ENCODE measurements around the gene MYO3B. TPM values are rescaled to one million over a fixed set of nuclear protein-coding genes. Genes with fewer than 3 reads are reported as not detected.
"Not testable (repeated sequence)": the region's sequence is repeated elsewhere in the genome, so short reads cannot be mapped to it uniquely, and the experiment has no call there.

The MYO3B gene
- total RNA-seq, 1 experiment from 2014 or later, result 0.35 TPM

GRCh38 chr2:170551899-170552298 is 374.0 kb downstream of the MYO3B start:
- H3K4me3 ChIP-seq (ENCODE audit: insufficient read depth, low read depth, low read length); DNase-seq; H3K36me3 ChIP-seq (replicated peaks; ENCODE audit: control insufficient read depth, insufficient read depth, low read length); H3K27me3 ChIP-seq (ENCODE audit: control insufficient read depth, insufficient read depth, low read length): not testable (repeated sequence)

GRCh38 chr2:170553748-170554147 is 375.8 kb downstream of the MYO3B start:
- H3K36me3 ChIP-seq (replicated peaks; ENCODE audit: control insufficient read depth, insufficient read depth, low read length), result no peaks in the 10 kb centered on the region
- no peaks in the 10 kb centered on the region for H3K27me3 ChIP-seq (ENCODE audit: control insufficient read depth, insufficient read depth, low read length)
- no peak overlapping the region for H3K4me3 ChIP-seq (ENCODE audit: insufficient read depth, low read depth, low read length)
- no peak for DNase-seq

GRCh38 chr2:170554278-170554955 is 376.5 kb downstream of the MYO3B start:
- Histone ChIP-seq H3K4me3 (ENCODE audit: insufficient read depth, low read depth, low read length) (no peak overlapping the region), H3K27me3 (ENCODE audit: control insufficient read depth, insufficient read depth, low read length) (no peaks in the 10 kb centered on the region), H3K36me3 (replicated peaks; ENCODE audit: control insufficient read depth, insufficient read depth, low read length) (no peaks in the 10 kb centered on the region)
- no peak for DNase-seq

GRCh38 chr2:170562928-170563327 is 385.0 kb downstream of the MYO3B start:
- no peak overlapping the region for H3K4me3 ChIP-seq (ENCODE audit: insufficient read depth, low read depth, low read length)
- no peaks in the 10 kb centered on the region for H3K36me3 ChIP-seq (replicated peaks; ENCODE audit: control insufficient read depth, insufficient read depth, low read length)
- DNase-seq, result no peak
- H3K27me3 ChIP-seq (ENCODE audit: control insufficient read depth, insufficient read depth, low read length), result no peaks in the 10 kb centered on the region

- no peak for DNase-seq
- no peaks in the 10 kb centered on the region for H3K27me3 ChIP-seq (ENCODE audit: control insufficient read depth, insufficient read depth, low read length)
- no peak overlapping the region for H3K4me3 ChIP-seq (ENCODE audit: insufficient read depth, low read depth, low read length)
- no peaks in the 10 kb centered on the region for H3K36me3 ChIP-seq (replicated peaks; ENCODE audit: control insufficient read depth, insufficient read depth, low read length)
Measured at GRCh38 chr2:170563401-170563800, 385.5 kb downstream of the MYO3B start.

- no peak overlapping the region for H3K4me3 ChIP-seq (ENCODE audit: insufficient read depth, low read depth, low read length)
- no peaks in the 10 kb centered on the region for H3K36me3 ChIP-seq (replicated peaks; ENCODE audit: control insufficient read depth, insufficient read depth, low read length)
- no peaks in the 10 kb centered on the region for H3K27me3 ChIP-seq (ENCODE audit: control insufficient read depth, insufficient read depth, low read length)
- DNase-seq, result no peak
Measured at GRCh38 chr2:170566138-170566537, 388.2 kb downstream of the MYO3B start.

- H3K4me3 ChIP-seq (ENCODE audit: insufficient read depth, low read depth, low read length), result no peak overlapping the region
- H3K27me3 ChIP-seq (ENCODE audit: control insufficient read depth, insufficient read depth, low read length), result no peaks in the 10 kb centered on the region
- H3K36me3 ChIP-seq (replicated peaks; ENCODE audit: control insufficient read depth, insufficient read depth, low read length), result no peaks in the 10 kb centered on the region
- no peak for DNase-seq
Measured at GRCh38 chr2:170567429-170567828, 389.5 kb downstream of the MYO3B start.

- no peaks in the 10 kb centered on the region for H3K27me3 ChIP-seq (ENCODE audit: control insufficient read depth, insufficient read depth, low read length)
- no peaks in the 10 kb centered on the region for H3K36me3 ChIP-seq (replicated peaks; ENCODE audit: control insufficient read depth, insufficient read depth, low read length)
- H3K4me3 ChIP-seq (ENCODE audit: insufficient read depth, low read depth, low read length), result no peak overlapping the region
- DNase-seq, result no peak
Measured at GRCh38 chr2:170568511-170568910, 390.6 kb downstream of the MYO3B start.

- no peak overlapping the region for H3K4me3 ChIP-seq (ENCODE audit: insufficient read depth, low read depth, low read length)
- H3K27me3 ChIP-seq (ENCODE audit: control insufficient read depth, insufficient read depth, low read length), result no peaks in the 10 kb centered on the region
- H3K36me3 ChIP-seq (replicated peaks; ENCODE audit: control insufficient read depth, insufficient read depth, low read length), result no peaks in the 10 kb centered on the region
- DNase-seq, result no peak
Measured at GRCh38 chr2:170571612-170572011, 393.7 kb downstream of the MYO3B start.

GRCh38 chr2:170573671-170574070 is 395.7 kb downstream of the MYO3B start:
- Histone ChIP-seq H3K27me3 (ENCODE audit: control insufficient read depth, insufficient read depth, low read length) (no peaks in the 10 kb centered on the region), H3K4me3 (ENCODE audit: insufficient read depth, low read depth, low read length) (no peak overlapping the region), H3K36me3 (replicated peaks; ENCODE audit: control insufficient read depth, insufficient read depth, low read length) (no peaks in the 10 kb centered on the region)
- DNase-seq, result no peak

GRCh38 chr2:170576296-170576695 is 398.3 kb downstream of the MYO3B start:
- no peaks in the 10 kb centered on the region for H3K36me3 ChIP-seq (replicated peaks; ENCODE audit: control insufficient read depth, insufficient read depth, low read length)
- H3K4me3 ChIP-seq (ENCODE audit: insufficient read depth, low read depth, low read length), result no peak overlapping the region
- DNase-seq, result no peak
- no peaks in the 10 kb centered on the region for H3K27me3 ChIP-seq (ENCODE audit: control insufficient read depth, insufficient read depth, low read length)

GRCh38 chr2:170577356-170577755 is 399.4 kb downstream of the MYO3B start:
- no peak for DNase-seq
- no peaks in the 10 kb centered on the region for H3K36me3 ChIP-seq (replicated peaks; ENCODE audit: control insufficient read depth, insufficient read depth, low read length)
- H3K27me3 ChIP-seq (ENCODE audit: control insufficient read depth, insufficient read depth, low read length), result no peaks in the 10 kb centered on the region
- H3K4me3 ChIP-seq (ENCODE audit: insufficient read depth, low read depth, low read length), result no peak overlapping the region

GRCh38 chr2:170578606-170579005 is 400.7 kb downstream of the MYO3B start:
- Histone ChIP-seq H3K4me3 (ENCODE audit: insufficient read depth, low read depth, low read length) (no peak overlapping the region), H3K27me3 (ENCODE audit: control insufficient read depth, insufficient read depth, low read length) (no peaks in the 10 kb centered on the region), H3K36me3 (replicated peaks; ENCODE audit: control insufficient read depth, insufficient read depth, low read length) (no peaks in the 10 kb centered on the region)
- DNase-seq, result no peak

GRCh38 chr2:170579511-170579910 is 401.6 kb downstream of the MYO3B start:
- Histone ChIP-seq H3K36me3 (replicated peaks; ENCODE audit: control insufficient read depth, insufficient read depth, low read length) (no peaks in the 10 kb centered on the region), H3K4me3 (ENCODE audit: insufficient read depth, low read depth, low read length) (no peak overlapping the region), H3K27me3 (ENCODE audit: control insufficient read depth, insufficient read depth, low read length) (no peaks in the 10 kb centered on the region)
- DNase-seq, result no peak

GRCh38 chr2:170582313-170582712 is 404.4 kb downstream of the MYO3B start:
- peak; percentile 22 for DNase-seq

More at GRCh38 chr2:170582313-170582712, 404.4 kb downstream of the MYO3B start:
- no peaks in the 10 kb centered on the region for H3K27me3 ChIP-seq (ENCODE audit: control insufficient read depth, insufficient read depth, low read length)
- H3K4me3 ChIP-seq (ENCODE audit: insufficient read depth, low read depth, low read length), result no peak overlapping the region
- no peaks in the 10 kb centered on the region for H3K36me3 ChIP-seq (replicated peaks; ENCODE audit: control insufficient read depth, insufficient read depth, low read length)
